Stimulated activated CD4-positive, alpha-beta T cell treated with anti-CD3 and anti-CD28 coated beads, Interleukin-1b, Interleukin-23, amount 100 ng/mL, for 48 hours (primary cell): Measurements from ENCODE around the gene GOT1.

Source experiments
- DNase-seq: peaks from one replicate; pipeline ENCODE4 v3.0.0-alpha.2; 2020

Gene GOT1

DNA sequence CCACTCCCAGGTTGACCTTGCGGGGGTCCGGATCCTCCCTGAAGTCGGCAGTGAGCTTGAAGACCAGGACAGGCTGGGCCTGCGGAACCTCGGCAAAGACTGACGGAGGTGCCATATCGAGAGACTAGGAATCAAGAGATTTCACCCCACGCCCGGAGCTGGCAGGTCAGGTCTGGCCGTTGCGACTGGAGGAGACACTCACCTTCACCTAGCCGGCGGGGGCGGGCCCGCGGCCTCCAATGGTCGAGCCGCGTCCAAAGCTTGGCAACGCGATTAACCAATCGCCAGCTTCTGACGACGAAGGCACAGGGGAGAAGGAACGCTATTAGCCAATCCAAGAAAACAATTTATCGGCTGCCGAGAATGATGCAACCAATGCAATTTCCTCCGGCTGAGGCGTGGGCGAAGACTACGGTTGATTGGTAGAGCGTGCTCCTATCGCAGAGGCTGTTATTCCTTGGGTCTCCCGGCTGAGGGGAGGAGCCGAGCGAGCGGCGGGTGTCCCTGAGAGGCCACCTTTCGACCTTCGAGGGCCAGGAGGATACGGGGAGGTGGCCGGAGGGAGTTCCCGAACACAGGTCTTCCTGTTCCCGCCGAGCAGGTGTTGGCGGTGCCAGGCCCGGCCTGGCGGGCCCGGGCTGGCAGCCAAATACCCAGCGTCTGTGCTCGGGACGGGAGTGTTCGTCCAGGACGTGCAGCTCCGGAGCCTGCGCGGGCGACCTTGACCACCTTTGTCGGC is at the start of gene GOT1:
TSS of gene GOT1 (minus strand) at position 174 of the 739 bp plus-strand sequence. CDS start at position 115, 59 bp downstream.
- DNase-seq: peak; percentile 96

DNA sequence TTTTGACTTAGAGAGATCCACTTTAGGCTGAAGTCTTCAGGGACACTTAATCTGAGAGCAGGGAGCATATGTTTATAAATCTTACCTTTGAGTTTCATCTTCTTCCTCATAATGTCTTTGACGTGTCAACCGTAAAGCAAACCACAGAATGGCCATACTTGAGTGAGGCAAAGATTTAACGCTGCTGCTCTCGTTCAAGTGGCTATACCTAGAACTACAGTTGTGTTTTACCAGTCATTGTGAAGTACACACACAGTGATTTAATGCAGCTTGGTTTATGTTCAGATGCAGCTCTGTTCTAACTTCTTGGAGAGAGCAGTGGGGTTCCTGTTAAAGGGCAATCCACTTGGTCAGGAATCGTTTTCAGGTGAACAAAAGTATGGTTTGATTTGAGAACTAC is 39.9 kb upstream of the GOT1 start:
- no peak for DNase-seq

DNA sequence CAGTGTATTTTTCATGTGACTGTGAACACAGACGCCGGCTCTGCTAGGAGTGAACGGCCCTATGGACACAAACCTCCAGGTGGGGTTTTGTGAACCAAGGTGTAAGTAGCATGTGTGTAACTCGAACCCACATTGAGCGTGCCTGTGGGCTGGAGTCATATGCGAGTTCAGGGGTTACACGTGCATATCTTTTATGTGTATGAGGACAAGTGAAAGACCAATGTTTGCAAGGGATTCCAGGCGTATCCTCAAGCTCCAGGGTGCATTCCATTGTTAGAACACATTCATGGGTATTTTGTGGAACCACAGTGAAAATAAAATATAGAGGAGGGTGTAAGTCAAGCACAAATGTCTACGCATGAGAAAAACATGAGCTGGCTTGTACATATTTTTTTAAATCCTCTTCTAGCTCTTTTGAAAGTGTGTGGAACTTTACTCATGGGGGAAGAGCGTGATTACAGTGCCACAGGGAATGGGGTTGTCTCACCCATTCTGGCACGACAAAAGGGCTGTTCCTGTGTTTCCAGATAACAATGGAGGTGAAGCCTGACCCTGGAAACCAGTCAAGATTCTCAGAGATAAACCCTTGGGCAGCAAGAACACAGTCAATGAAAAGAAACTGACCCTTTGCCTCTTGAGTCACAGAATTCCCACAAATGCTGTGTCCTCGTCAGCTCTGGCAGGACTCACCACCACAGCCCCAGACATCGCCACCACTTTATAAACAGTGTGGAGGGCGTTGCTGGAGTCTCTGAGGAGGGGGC is 37.0 kb upstream of the GOT1 start:
- DNase-seq: no peak

DNA sequence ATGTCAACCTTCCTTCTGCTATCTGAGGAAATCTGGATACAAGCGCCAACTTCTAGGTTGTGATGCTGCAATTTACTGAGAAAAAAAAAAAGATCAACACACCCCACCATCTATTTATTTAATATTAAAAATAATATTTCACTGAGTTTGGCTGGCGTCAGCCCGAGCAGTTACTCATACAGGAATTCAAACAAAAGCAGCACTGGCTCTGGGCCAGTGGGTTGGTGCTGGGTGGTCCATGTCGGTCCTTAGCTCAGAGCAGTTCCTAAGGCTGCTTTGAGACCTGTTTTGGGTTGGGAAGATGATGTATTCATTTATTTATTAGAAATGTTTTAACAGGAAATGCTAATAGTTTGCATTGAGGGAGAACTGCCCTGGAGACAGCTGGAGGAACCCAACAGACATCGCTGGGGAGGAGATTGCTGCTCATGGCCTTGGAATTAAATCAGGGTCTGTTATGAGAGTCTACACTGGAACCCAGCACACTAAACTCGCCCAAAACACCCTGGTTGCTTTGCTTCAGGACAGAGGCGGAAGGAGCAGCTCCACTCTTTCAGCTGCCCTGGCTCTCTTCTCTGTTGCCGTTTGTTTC is 36.3 kb upstream of the GOT1 start:
- no peak for DNase-seq

DNA sequence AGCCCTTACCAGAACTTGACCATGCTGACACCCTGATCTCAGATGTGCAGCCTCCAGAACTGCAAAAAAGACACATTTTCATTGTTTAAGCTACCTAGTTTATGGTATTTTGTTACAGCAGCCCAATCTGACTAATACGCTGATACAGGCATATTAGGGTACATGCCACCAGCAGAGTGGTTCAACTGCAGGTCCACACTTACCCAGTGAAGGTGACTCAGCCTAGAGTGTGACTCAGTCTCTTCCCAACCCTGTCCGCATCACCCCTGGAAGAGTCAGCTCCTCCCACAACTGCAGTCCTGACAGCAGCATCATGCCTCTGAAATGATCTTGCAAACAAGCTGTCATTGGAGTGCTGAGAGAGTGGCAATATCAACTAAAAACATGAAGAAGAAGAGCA is 30.8 kb upstream of the GOT1 start:
- no peak for DNase-seq

DNA sequence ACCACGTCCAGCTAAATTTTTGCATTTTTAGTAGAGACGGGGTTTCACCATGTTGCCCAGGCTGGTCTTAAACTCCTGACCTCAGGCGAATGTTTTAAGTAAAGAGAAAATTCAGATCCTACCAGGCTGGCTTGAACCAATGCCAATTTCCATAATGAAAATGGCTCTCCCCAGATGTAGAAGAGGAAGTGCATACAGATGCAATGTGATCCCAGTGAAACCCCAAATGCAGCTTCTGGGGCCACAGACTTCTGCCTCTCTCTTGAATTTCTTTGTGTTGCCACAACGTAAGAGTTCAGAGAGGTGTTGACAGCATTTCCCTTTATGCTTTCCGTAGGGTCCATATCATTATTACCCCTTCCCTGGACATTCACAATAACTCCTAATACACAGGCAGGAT is 29.6 kb upstream of the GOT1 start:
- no peak for DNase-seq

DNA sequence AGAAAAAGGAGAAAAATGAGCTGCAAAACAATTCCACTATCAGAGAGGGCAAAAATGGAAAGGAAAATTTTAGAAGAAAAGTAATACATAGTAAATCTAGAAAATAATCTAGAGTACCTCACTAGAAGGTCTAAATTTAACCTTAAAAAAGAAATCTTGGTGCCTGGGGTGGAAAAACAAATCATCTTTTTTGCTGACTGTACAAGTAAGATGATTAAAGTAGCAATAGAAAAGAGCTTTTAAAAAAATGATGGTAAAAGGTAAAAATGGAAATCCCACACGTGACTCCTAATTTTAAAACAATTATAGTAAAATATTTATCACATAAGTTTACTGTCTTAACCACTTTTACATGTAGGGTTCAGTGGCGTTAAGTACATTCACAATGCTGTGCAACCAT is 28.8 kb upstream of the GOT1 start:
- DNase-seq: no peak

DNA sequence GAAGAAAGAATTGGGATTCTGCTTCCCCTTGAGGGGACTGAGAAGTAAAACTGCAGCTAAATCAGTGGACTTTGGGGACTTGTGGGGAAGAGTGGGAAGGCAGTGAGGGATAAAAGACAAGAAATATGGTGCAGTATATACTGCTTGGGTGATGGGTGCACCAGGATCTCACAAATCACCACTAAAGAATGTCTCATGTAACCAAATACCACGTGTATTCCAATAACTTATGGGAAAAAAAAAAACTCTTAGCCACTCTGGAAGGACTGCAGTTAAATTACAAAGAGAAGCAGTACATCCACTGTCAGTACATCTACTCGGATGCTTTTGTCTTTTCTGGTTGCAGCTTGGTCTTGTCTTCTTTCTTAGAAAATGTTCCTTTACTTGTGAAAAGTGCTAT is 27.4 kb upstream of the GOT1 start:
- DNase-seq: no peak

DNA sequence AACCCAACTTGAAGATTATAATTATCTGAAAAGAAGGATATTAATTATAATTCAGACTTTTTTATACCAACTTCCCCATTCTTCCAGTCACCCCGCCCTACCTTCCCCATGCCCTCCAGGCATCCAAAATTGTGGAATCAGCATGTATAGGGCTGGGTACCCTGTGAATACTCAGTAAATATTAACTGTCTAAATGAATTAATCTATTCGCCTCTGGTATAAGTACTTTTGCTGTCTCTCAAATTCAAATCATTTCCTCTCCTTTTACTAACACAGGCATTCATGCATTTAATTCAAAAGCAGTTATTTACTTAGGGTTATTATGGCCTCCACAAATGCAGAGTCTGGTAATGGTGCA is 26.5 kb upstream of the GOT1 start:
- no peak for DNase-seq

DNA sequence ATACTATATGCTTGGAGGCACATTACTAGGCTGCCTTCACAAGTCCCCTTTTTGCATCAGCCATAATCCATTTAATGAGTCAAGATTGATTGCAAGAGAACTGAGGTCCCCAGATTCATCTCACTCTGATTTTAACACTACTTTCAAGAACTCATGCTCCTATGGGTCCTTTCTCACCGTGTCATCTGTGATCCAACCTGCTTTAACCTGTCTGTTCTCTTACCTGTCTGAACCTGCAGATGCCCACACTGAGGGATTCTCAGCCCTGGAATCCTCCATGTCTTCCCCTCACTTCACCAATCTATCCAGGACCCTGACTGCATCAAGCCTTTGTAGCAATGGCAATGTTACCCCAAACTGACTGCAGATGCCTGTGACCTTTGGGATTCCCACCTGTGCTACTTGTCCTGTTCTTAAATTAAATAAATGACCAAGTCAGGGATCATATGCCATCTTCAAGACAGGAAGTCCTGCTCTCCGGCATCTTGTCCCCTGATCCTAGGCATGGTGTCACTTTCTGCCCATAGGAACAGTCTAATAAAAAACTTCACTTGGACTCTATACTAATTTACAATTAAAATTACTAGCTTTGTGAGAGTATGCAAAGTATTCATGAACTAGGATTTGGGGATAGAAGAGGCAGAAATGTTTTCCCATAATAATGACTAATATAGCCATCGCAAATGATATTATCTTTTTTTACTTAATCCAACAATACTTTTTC is 25.9 kb upstream of the GOT1 start:
- no peak for DNase-seq

DNA sequence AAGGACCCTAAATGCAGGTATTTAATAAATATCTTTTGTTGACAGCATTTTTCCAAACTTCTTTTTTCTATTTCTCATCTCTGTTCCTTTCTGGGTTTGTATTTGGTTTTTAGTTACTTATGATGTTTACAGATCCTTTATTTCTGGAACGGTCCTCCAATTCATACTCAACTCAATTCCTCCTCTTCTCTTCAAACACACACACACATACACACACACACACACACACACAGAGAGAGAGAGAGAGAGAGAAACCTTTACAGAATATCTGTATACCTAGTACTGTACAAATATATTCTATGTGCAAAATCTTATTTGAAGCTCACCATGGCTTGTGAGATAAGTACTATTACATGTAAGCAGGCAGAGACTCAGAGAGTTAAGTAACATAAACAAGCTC is 21.6 kb upstream of the GOT1 start:
- no peak for DNase-seq

DNA sequence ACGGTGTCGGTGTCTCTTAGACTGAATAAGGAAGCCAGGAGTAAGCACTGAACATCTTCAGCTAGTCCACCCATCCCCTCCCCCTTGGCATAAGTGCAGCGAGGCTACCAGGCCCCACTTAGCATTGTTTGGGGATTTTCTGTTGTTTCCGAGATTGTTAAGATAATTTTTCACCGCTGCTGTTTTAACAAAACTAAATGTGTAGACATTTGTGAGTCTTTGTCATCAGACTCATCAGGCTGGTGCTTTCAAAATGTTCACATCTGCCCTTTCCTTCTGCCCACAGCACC is 21.0 kb upstream of the GOT1 start:
- no peak for DNase-seq

DNA sequence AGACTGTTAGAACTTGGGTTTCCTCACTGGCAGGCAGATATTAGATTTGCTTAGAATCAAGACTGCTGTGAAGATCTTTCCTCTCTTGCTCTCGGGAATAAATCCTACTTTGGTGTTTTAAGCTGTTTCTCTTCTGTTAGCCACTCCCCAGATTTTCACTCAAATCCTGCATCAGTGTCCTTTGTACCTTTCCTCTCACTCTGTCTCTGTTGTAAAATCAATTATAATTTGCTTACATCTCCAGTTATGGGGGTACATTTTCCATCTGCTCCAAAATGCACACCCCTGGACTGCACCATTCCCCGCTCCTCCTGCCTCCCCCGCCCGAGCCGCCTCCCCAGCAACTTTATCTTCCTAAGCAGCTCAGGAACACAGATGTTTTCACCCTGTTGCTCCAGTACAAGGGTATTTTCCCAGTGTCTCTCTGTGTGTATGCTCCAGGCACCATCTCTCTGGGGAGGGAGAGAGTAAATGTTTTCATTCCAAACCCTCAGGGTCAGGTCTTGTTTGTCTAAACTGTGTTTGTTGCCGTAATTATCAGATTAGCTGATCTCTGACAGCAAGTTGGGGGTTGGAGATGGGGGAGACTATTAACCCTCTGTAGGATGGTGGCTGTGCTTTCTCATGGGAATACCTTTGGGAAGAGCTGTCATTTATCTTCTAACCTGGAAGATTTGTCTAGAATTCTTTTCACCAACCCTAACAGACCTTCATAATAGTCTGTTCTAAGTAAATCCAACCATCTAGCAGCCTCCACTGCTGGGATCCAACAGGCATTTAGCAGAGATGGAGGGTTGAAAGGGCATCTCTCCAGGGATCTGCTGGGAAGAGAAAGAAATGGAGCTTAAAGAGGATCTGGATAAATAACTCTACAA is 20.4 kb upstream of the GOT1 start:
- DNase-seq: no peak

DNA sequence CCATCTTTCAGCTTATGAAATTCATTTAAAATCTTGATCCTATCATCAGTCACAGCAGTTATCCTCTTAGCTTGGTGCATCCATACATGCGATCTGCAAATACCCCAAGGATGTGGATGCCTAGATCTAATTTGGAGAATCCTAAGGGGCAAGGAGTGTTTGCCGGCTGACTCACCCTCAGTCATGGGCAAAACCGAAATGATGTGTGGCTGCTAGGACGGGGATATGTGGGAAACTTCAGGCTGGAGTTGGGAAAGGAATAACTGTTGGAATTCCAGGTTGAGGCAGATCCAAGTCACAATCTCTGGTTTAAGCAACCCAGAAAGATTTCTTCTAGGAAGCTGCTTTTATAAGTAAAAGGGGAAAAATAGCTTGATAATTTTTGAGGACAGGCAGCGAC is 19.7 kb upstream of the GOT1 start:
- DNase-seq: no peak

DNA sequence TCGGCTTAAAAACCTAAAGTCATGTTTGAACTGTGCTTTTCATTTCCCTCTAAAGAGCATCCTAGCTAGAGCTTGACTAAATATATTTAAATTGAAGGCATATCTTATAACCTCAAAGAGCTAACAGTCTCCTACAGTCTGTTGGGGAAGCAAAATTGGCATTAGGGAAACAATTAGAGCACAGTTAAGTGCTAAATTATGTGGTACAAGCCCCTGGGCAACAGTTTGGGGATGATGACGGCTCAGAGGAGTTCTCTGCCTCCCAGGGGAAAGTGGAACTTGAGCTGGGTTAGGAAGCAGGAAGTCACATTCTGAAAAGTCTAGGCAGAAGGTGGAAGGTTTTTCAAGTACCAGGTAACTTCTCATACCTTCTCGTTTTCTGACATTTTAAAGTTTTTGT is 18.6 kb upstream of the GOT1 start:
- no peak for DNase-seq

DNA sequence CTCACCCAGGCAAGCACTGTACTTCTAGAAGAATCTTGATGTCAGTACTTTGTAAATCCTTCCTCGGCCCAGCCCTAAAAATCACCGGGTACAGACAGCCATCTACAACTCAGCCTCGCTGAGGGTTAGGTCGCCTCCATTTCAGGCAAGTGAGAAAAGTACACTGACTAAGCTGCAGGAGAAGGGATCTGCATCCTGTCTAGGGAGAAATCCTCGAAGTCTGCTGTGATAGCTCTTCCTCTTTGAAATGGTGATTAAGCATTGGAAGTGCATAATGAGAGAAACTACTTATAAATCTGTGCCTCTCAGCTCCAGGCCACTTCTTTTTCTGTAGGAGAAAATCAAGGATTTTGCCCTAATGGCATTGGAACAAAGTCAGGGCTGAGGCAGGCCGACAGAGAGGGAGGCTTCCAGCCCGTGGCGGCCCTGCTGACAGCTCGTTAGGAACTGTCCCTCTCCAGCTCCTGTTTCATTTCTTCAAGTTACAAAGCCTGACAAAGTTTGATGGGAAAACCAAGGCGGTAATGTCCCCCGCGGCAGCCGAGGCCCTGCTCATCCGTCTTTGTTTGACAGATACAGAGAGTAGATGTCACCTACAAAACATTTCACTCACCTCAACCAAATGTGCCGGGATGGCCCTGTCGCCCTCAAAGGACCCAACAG is 14.1 kb upstream of the GOT1 start:
- DNase-seq: no peak

DNA sequence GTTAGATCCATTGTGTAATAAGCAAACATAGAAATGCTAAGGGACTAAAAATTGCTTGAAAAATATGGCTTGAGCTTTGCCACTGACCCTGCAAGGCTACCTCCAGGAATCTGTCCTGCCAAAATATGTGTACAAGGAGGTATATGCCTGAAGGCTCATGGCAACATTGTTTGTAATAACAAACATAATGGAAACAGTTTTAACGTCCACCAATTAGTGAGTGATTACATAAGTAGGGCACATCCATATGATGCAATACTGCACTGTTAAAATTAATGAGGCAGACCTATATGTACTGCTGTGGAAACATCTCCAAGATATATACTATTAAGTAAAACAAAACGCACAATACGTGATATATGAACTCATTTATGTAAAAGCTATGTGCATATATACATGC is 13.1 kb upstream of the GOT1 start:
- no peak for DNase-seq

DNA sequence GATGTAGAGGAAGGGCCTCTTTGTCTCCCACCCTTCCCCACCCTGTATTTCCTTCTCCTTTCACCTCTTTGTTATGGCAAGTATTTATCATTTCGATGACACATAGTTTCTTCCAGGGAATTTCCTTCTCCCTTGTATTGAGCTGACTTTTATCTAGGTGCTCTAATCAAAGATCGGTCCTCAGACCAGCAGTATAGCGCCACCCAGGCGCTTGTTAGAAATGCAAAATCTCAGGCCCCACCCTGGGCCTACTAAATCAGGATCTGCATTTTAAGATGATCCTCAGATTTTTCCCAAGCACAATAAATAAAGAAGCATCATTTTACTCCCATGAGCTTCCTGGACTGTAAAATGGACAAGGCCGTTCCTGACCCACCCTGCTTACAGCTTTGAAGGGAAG is 12.0 kb upstream of the GOT1 start:
- DNase-seq: no peak

DNA sequence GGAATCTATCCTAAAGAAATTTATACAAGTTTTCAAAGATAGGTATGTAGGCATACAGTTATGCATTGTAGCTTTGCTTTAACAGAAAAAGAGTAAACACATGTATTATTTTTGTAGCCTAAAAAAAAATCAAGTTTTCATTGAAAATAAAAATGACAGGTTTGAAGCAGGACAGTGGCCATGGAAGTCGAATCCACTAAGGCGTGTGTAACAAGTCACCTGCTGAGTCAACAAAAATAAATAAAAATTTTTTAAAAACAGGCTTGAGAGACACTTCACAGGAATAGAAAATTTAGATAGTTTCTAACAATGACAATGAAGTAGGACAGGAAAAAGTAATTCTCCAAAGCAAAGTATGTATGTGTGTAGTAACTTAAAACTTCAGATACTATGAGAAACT is 8.5 kb upstream of the GOT1 start:
- no peak for DNase-seq

DNA sequence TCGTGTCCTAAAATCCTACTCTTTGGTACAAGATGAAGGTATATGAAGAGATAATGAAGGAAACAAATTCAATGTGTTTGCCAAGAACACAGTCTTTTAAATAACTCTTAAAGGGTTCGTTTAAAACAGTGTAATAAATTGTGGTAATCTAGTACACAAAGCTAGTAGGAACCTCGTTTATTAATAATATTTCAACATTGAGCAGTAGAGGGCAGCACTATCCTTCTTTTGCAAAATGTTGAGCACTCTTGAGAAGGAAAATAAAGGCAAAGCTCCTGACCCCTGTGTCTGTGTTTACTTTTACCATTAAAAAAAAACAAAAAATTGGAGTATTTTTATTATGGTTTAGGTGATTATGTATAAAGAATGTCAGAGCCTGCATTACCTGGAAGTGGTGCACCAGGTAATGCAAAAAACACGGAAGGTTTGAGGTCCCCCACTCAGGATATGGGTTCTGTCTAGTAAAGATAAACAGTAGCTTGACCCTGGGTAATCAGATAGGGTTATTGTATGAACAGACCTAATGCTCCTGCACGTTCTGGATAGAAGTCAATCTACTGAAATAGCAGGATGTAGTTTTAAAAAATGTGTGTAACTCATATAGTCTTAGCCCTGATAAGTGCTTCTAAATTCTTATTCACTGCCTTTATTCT is 5.7 kb upstream of the GOT1 start:
- no peak for DNase-seq

DNA sequence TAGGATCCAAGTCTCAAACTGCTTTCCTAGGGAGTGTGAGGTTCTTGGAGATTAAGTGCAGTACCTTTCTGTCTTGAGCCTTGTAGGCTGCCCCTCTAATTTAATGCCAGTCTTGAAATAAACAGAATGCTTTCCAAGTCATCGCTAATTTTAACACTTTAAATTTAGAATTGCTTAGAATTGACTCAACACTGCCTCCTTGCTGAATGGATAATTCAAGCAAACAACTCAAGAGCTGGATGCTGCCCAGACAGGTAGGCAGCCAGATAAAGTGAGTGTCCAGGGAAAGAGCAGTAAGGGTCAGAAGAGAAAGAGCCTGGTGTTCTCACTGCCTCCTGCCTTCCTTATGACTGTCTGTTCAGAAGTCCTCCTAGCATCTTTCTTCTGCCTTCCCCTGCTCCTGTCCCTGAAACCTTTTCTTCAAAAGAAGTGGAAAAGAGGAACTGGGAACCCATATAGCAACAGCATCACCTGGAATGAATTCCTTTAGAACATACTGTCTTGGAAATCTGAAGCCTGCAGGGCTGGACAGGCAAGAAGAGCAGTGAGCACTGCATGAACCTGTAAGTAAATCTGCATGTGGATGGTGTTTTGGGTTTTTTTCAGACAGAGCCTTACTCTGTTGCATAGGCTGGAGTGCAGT is 3.1 kb upstream of the GOT1 start:
- no peak for DNase-seq
